CD4-positive, alpha-beta T cell treated with Interleukin-17A for 4 hours (primary cell): Measurements from ENCODE around the gene NR3C1.

Experiments used
- DNase-seq: peaks from one replicate; pipeline ENCODE4 v3.0.0-alpha.2; 2020; ENCODE audit warnings: mixed read lengths

The NR3C1 gene

GRCh38 chr5:143251190-143251589, 152.3 kb downstream of the NR3C1 start:
- DNase-seq, result no peak

GRCh38 chr5:143249851-143250250, 153.6 kb downstream of the NR3C1 start:
- DNase-seq, result no peak

- DNase-seq, result no peak
Observed at GRCh38 chr5:143248822-143249579, 154.5 kb downstream of the NR3C1 start.

GRCh38 chr5:143248391-143248790, 155.1 kb downstream of the NR3C1 start:
- DNase-seq, result no peak

GRCh38 chr5:143247134-143247815, 156.2 kb downstream of the NR3C1 start:
- DNase-seq, result no peak

- DNase-seq, result no peak
Observed at GRCh38 chr5:143245929-143246561, 157.4 kb downstream of the NR3C1 start.

- no peak for DNase-seq
Observed at GRCh38 chr5:143244990-143245389, 158.5 kb downstream of the NR3C1 start.

GRCh38 chr5:143244000-143244736, 159.3 kb downstream of the NR3C1 start:
- DNase-seq, result no peak

- no peak for DNase-seq
Observed at GRCh38 chr5:143243103-143243502, 160.4 kb downstream of the NR3C1 start.

GRCh38 chr5:143241892-143242291, 161.6 kb downstream of the NR3C1 start:
- no peak for DNase-seq

GRCh38 chr5:143239882-143240518, 163.5 kb downstream of the NR3C1 start:
- no peak for DNase-seq

- DNase-seq, result no peak
Observed at GRCh38 chr5:143238620-143239019, 164.9 kb downstream of the NR3C1 start.

GRCh38 chr5:143237664-143238063, 165.8 kb downstream of the NR3C1 start:
- DNase-seq, result no peak

GRCh38 chr5:143236682-143237081, 166.8 kb downstream of the NR3C1 start:
- DNase-seq, result no peak

- DNase-seq, result no peak
Observed at GRCh38 chr5:143235423-143235822, 168.1 kb downstream of the NR3C1 start.

GRCh38 chr5:143234162-143234842, 169.2 kb downstream of the NR3C1 start:
- no peak for DNase-seq

GRCh38 chr5:143233031-143233430, 170.5 kb downstream of the NR3C1 start:
- DNase-seq, result no peak

- no peak for DNase-seq
Observed at GRCh38 chr5:143231973-143232812, 171.3 kb downstream of the NR3C1 start.

- no peak for DNase-seq
Observed at GRCh38 chr5:143231416-143231815, 172.1 kb downstream of the NR3C1 start.

- no peak for DNase-seq
Observed at GRCh38 chr5:143230676-143230996, 172.8 kb downstream of the NR3C1 start.
